Lung (tissue), 12 donors: ENCODE measurements around the gene L3MBTL3. TPM values are rescaled to one million over a fixed set of nuclear protein-coding genes. Genes with fewer than 3 reads are reported as not detected.

Source experiments
- ATAC-seq: fragments of 200-7000 bp; cut with Tn5 transposase; one replicate; pipeline ENCODE4 v1.9.1; 2020; ENCODE audit warnings: moderate number of reproducible peaks; ENCODE audit not compliant: insufficient read depth, low FRiP score
- DNase-seq, 3 donors: peaks; one replicate each; pipeline ENCODE4 v3.0.0-alpha.2; 2013 to 2017
- H3K27ac ChIP-seq, 2 donors: one replicate each; pipeline ENCODE4 v1.5.1; 2013; ENCODE audit warnings: mild to moderate bottlenecking in 2 of 2, moderate library complexity in 2 of 2, control low read depth in 1 of 2, inconsistent platforms in 1 of 2, low read depth in 1 of 2, low read length in 1 of 2
- H3K27me3 ChIP-seq, 3 donors: one replicate each; pipeline ENCODE4 v1.5.1; 2013; ENCODE audit warnings: low read length in 2 of 3; ENCODE audit not compliant: control insufficient read depth in 3 of 3, insufficient read depth in 3 of 3
- H3K36me3 ChIP-seq, 4 donors: one replicate each; pipeline ENCODE4 v1.5.1; 2013; ENCODE audit warnings: low read length in 4 of 4, mild to moderate bottlenecking in 1 of 4, moderate library complexity in 1 of 4; ENCODE audit not compliant: control insufficient read depth in 4 of 4, insufficient read depth in 4 of 4
- H3K4me1 ChIP-seq, 5 donors: one replicate each; pipeline ENCODE4 v1.5.1; 2013; ENCODE audit warnings: low read length in 5 of 5, mild to moderate bottlenecking in 2 of 5, moderate library complexity in 1 of 5; ENCODE audit not compliant: control insufficient read depth in 5 of 5, insufficient read depth in 5 of 5
- H3K4me3 ChIP-seq: one replicate; pipeline ENCODE4 v1.5.1; 2013; ENCODE audit warnings: mild to moderate bottlenecking, control low read depth, moderate library complexity
- H3K9ac ChIP-seq, 2 donors: one replicate each; pipeline ENCODE4 v1.5.1; 2013; ENCODE audit warnings: low read length in 2 of 2, control low read depth in 1 of 2; ENCODE audit not compliant: insufficient read depth in 1 of 2
- H3K9me3 ChIP-seq, 4 donors: one replicate each; pipeline ENCODE4 v1.5.1; 2013; ENCODE audit warnings: low read length in 3 of 4, mild to moderate bottlenecking in 1 of 4, moderate library complexity in 1 of 4; ENCODE audit not compliant: control insufficient read depth in 4 of 4, insufficient read depth in 3 of 4
- WGBS, 2 donors: extraction: QIAGEN DNeasy Blood & Tissue Kit; methylation state at CpG; one replicate each; pipeline ENCODE4 v1.1.7; 2013; 5-methylcytosine and 5-hydroxymethylcytosine counted together
- polyA plus RNA-seq, 2 donors: library from polyadenylated mRNA; stranded (reverse); fragments of 200-250 nt; gene quantifications; one replicate each; pipeline ENCODE4 v1.2.1, GENCODE V29; 2013
- total RNA-seq, 2 donors: library from RNA; depleted of rRNA in 1 of 2; stranded (reverse); fragments of >200 nt in 1 of 2; gene quantifications; one replicate each; pipeline ENCODE4 v1.2.1, GENCODE V29; 2014 to 2021
- TF ChIP-seq, protein P1 (sequence below): IDR thresholded peaks from 2 replicates; pipeline ENCODE4 v1.5.1; 2012; ENCODE audit warnings: mild to moderate bottlenecking; ENCODE audit errors: control extremely low read depth, extremely low read depth
- donor health status: control.
- donor health status: control.
- donor health status: Bipolar disorder and iron deficiency.
- donor health status: healthy.
- donor health status: DM: yes; HTN: yes; CAD: no.

Gene L3MBTL3
- total and polyA plus RNA-seq, 4 donors = 2.0 to 15.9 (median 3.7) TPM

DNA sequence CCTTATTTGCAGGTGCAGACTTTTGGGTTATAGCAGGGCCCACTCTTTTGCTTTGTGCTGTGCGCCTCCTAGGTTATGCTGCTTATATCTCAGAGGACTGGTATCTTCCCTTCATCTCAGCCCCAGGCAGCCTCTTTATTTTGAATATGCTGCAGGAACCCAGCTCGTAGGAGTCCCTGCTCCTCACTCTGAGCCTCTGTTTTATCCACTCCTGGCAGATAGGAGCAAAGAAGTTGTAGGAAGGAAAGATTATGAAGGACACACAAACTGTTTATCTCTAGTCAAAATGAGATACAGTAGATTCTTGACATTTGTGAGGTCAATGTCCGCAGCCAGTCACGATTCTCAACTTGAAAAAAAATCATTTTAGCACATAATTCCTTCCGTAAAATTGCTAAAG is 15.6 kb downstream of the L3MBTL3 start:
- no peaks in the 10 kb centered on the region for H3K9me3 ChIP-seq
- TF ChIP-seq, protein P1, sequence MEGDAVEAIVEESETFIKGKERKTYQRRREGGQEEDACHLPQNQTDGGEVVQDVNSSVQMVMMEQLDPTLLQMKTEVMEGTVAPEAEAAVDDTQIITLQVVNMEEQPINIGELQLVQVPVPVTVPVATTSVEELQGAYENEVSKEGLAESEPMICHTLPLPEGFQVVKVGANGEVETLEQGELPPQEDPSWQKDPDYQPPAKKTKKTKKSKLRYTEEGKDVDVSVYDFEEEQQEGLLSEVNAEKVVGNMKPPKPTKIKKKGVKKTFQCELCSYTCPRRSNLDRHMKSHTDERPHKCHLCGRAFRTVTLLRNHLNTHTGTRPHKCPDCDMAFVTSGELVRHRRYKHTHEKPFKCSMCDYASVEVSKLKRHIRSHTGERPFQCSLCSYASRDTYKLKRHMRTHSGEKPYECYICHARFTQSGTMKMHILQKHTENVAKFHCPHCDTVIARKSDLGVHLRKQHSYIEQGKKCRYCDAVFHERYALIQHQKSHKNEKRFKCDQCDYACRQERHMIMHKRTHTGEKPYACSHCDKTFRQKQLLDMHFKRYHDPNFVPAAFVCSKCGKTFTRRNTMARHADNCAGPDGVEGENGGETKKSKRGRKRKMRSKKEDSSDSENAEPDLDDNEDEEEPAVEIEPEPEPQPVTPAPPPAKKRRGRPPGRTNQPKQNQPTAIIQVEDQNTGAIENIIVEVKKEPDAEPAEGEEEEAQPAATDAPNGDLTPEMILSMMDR = no peak
- no peak overlapping the region for H3K27ac ChIP-seq
- 85 to 89% methylated on average over 5 of the region's 5 CpGs for WGBS, 2 donors
- H3K36me3 ChIP-seq = peaks cover 0 to 3% (median 0%) of the 10 kb centered on the region in 4 donors
- H3K9ac ChIP-seq = no peak overlapping the region
- H3K4me3 ChIP-seq = no peak overlapping the region
- H3K4me1 ChIP-seq = peaks cover 0 to 8% (median 0%) of the 10 kb centered on the region in 5 donors
- H3K27me3 ChIP-seq = no peaks in the 10 kb centered on the region
- no peak for ATAC-seq
- DNase-seq = no peak

DNA sequence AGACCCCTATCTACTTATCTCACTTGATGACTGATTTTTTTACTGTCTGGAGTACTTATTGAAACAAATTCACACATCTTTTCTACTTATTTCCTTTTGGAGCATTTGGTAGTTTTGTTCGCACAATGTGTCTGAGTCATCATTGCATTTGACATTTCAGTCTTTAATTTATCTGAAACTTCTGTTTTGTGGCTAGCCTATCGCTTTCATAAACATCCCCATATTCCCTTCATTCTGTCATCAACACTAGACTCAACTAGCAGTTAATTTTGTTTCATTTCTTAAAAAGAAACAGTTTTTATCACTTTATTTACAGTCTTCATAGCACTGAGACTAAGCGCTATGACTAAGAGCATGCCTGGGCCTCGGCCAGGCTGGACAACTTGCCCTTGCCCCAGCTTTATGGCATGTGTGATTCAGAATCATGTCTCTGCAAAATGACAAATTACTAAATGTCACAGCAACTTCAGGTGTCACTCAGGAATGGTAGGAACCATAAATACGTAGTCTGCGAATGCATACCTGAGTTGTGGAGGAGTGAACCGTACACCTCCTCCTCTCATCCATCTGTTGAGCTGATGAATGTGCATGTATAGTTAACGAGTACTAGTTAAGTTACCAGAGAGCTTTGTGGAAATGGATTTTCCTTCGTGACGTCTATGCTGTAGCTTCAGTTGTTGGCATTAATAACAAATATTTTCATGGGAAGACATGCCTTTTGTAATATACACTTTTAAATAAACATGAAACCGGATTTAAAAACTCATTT is 16.2 kb downstream of the L3MBTL3 start:
- Histone ChIP-seq H3K27ac (no peak overlapping the region), H3K36me3 (peaks cover 0 to 3% (median 0%) of the 10 kb centered on the region in 4 donors), H3K27me3 (no peaks in the 10 kb centered on the region), H3K4me1 (peaks cover 0 to 8% (median 0%) of the 10 kb centered on the region in 5 donors), H3K9ac (no peak overlapping the region), H3K4me3 (no peak overlapping the region), H3K9me3 (no peaks in the 10 kb centered on the region)
- no peak for ATAC-seq
- 75 to 76% methylated on average over 11 of the region's 11 CpGs for WGBS, 2 donors
- TF ChIP-seq, protein P1 = no peak
- no peak for DNase-seq

DNA sequence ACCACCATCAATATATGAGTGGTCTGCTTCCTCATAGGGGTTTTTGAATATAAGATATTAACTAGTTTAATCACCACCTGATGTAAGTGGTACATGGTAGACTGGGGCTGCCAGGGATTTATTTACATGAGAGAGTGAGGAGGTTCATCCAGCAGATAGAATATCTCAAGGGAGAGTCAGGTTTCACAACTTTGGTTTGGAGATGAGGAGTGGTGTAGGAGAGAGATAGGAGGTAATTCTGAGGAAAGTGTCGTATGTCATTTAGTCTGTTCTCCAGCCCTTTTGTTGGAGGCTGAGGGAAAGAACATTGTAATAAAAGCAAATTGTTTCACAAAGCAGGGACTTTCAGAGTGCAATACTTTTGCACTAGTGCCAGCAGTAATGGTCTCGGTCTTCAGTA is 16.8 kb downstream of the L3MBTL3 start:
- no peaks in the 10 kb centered on the region for H3K9me3 ChIP-seq
- no peaks in the 10 kb centered on the region for H3K27me3 ChIP-seq
- no peak overlapping the region for H3K27ac ChIP-seq
- H3K36me3 ChIP-seq = peaks cover 0 to 3% (median 0%) of the 10 kb centered on the region in 4 donors
- WGBS, 2 donors = 69 to 72% methylated on average over 2 of the region's 2 CpGs
- peaks cover 0 to 8% (median 0%) of the 10 kb centered on the region in 5 donors for H3K4me1 ChIP-seq
- no peak overlapping the region for H3K4me3 ChIP-seq
- no peak for ATAC-seq
- TF ChIP-seq, protein P1 = no peak
- no peak overlapping the region for H3K9ac ChIP-seq
- no peak for DNase-seq
